ENCODE results near the gene CHP2. TPM values are rescaled to one million over a fixed set of nuclear protein-coding genes. Genes with fewer than 3 reads are reported as not detected.
"Not testable (repeated sequence)": the region's sequence is repeated elsewhere in the genome, so short reads cannot be mapped to it uniquely, and the experiment has no call there.

The CHP2 gene
- polyA plus RNA-seq, 12 donors: 0.09 to 16.3 (median 0.31) TPM; not detected in 3

DNA sequence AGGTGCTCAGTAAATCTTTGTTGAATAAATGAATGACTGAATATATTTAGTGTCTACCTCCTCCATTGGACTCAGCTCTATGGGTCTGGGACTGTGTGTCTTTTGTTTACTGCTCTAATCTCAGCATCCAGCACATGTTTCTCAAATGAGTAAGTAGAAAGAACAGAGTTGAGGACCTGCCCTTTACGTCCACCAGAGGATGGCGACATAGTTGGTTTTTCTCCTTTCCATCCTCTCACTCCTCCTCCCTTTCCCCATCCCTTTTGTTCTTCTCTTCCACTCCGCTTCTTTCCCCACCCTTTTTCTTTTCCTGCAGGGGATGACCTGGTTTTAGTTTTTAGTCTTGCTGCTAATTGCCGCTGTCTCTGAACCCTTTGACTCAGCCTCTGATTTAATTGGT, 12.1 kb upstream of the CHP2 start:
- no peak for DNase-seq

DNA sequence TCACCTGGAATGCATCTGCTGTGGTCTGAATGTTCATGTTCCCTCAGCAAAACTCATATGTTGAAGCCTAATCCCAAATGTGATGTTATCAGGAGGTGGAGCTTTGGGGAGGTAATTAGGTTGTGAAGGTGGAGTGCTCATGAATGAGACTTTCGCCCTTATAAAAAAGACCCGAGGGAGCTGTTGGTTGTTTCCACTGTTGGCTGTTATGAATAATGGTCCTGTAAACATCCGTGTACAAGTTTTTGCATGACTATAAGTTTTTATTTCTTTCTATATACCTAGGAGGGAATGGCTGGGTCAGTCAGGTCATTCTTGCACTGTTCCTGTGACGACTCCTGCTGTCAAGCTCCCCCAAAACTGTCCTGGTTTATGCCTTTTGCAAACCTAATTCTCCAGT, 9.6 kb upstream of the CHP2 start:
- DNase-seq: no peak

DNA sequence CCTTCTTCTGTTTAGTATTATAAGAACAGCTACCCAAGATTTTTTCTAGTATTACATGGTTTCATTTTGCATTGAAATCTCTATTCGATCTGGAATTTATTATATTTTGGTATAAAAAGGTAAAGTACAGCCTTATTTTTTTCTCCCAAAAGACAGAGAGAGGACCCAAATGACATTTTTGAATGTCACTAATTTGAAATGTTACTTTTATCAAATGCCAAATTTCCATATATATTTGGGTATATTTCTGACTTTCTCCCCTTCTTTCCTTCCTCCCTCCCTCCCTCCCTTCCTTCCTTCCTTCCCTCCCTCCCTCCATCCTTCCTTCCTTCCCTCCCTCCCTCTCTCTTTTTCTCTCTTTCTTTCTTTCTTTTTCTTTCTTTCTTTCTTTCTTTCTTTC, 6.2 kb upstream of the CHP2 start:
- DNase-seq: no peak

DNA sequence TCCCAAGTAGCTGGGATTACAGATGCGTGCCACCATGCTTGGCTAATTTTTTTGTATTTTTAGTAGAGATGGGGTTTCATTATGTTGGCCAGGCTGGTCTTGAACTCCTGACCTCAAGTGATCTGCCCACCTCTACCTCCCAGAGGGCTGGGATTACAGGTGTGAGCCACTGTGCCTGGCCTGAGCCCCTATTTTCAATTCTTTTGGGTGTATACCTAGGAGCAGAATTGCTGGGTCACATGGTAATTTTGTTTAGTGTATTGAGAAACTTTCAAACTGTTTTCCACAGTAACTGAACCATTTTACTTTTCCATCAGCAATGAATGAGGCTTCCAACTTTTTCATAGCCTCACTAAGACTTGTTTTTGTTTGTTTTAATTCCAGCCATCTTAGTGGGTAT, 3.8 kb upstream of the CHP2 start:
- DNase-seq: not testable (repeated sequence)

DNA sequence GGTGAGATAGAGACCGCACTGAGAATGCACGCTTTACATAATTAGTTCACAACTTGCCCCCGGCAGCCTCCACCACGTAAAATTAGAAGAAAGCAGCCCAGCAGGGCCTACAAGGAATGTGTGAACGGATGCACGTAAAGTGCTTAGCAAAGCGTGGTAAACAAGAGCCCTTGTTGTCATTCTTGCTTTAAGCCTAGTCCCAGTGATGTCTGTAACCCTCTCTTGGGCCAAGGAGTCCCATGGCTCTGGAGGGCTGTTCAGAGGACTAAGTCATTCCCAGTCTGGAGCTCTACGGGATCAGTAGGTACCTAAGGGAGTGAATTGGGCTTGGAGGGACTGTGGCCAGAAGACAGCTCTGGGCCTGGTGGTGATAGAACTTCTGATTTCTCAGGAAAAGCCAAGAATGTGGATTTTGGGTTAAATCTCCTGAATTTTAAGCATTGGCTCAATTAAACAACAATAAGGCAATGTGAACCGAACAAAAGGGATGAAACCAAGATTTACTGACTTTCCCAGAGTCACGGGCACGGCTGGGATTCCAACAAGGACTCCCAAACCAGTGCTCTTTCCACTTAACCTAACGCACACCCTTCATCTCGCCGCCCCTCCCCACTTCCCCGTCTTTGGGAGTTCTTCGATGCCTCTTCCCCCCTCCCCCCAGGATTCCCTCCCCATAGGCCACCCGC, 775 bp upstream of the CHP2 start:
- DNase-seq: no peak

DNA sequence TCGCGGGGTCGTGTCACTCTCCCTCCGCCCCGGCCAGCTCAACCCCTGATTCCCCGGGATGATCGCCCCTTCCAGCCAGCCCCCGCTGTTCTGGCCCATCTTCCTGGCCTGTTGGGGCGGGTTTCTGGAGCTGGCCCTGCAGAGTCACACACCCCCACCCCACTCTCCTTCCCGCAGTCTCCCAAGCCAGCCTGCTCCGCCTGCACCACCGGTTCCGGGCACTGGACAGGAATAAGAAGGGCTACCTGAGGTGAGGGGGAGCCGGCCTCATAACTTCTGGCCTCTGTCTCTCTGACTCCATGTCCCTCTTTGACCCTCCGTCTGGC, 621 bp downstream of the CHP2 start:
- DNase-seq: no peak

DNA sequence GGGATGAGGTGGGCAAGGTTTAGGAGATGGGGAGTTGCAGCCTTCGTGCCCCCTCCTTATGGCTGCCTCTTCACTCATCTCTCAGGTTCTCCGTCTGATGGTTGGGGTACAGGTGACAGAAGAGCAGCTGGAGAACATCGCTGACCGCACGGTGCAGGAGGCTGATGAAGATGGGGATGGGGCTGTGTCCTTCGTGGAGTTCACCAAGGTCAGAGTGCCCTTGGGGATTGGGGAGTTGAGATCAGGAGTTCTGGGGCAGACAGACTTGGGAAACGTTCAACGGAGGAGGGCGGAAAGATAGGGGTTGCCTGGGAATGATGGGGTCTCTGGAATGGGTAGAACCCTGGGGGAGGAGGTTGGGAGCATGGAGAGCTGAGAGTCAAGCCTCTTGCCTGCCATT, 2.3 kb downstream of the CHP2 start:
- DNase-seq: no peak

DNA sequence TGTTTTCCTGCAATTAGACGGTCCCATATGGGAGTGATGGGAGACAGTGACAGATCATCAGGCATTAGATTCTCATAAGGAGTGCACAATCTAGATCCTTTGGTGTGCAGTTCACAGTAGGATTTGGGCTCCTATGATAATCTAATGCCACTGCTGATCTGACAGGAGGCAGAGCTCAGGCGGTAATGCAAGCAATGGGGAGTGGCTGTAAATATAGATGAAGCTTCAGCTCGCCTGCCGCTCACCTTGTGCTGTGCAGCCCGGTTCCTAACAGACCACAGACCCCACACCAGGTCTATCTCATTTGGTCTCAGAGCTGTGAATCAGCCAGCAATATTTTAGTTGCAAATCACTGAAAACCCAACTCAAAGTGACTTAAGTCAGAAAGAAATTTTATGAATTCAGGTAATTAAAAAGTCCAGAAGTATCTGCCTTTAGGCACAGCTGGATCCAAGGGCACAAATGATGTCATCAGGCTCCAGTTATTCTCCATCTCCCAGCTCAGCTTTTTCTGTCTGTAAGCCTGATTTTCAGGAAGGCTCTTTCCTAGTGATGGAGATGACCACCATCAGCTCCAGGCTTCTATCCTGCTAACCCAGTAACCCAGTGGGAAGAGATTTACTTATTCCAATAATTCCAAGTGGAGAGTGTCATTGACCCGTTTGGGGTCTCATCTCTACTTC, 3.3 kb downstream of the CHP2 start:
- no peak for DNase-seq

DNA sequence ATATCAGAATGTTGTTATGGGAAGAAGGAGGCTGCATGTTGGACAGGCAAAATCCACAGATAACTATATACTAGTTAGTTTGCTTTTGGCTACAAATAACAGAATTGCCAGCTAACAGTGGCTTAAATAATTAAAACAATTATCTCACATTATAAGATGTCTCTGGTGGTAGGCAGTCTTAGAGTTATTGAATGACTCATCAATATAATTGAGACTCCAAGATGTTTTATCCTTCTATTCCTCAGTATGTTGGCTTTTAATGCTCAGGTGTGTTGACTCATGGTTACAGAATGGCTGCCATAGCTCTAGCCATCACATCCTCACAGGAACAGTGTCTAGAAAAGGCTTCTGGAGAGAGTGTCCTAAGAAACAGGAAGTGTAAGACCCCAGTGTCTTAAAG, 11.1 kb downstream of the CHP2 start:
- no peak for DNase-seq

DNA sequence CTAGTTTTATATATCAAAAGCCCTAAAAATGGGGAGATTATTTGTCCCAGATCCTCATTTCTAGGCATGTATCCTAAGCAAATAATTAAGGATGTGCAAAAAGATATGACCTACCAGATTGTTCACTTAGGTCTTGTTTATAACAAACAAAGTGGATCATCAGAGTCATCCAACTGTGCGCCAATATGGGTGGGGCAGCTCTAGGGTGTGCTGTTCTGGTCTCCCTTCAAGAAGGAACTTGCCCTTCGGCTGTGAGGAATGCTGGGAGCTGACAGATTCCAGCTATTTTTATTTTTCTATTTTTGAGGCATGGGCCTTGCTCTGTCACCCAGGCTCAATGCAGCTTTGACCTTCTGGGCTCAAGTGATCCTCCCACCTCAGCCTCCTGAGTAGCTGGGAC, 13.8 kb downstream of the CHP2 start:
- DNase-seq: no peak

DNA sequence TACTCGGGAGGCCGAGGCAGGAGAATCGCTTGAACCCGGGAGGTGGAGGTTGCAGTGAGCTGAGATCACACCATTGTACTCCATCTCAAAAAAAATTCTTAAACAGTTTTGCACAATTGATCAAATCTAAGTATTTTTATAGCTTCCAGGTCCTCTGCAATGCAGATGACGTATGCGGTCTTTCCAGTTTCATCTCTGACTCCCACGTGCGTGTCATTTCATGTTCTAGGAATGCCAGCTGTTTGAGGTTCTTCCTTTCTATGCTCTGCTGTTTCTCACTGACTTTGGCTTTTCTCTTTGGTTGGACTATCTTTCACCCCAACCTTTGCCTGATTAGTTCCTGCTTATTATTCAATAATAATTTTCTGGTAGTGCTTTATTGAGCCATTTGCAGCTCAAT, 16.2 kb downstream of the CHP2 start:
- no peak for DNase-seq

DNA sequence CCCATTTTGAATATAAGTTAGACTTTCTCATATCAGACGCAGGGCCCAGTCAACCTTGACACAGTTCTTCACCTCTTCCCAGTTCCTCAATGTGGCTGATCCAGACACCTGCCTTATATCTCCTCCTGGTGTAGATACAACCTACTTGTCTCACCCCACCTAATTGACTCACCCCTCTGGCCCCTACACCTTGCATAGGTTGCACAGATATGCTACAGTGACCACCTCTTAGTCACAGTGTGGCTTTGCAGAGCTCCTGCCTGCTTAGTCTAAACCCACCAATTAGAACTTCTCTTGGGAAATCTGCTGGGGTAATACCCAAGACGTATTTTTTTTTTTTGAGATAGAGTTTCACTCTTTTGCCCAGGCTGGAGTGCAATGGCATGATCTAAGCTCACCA, 16.8 kb downstream of the CHP2 start:
- no peak for DNase-seq

DNA sequence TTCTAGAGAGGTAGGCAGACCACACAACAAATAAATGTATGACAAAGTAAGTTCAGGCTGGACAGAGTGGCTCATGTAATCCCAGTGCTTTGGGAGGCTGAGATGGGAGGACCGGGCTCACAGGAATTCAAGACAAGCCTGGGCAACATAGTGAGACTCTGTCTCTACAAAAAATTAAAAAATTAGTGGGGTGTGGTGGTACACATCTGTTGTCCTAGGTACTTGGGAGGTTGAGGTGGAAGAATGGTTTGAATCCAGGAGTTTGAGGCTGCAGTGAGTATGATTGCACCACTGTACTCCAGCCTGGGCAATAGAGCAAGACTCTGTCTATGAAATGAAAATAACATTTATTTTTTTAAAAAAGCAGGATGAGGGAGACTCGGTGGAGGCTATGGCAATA, 18.5 kb downstream of the CHP2 start:
- no peak for DNase-seq

DNA sequence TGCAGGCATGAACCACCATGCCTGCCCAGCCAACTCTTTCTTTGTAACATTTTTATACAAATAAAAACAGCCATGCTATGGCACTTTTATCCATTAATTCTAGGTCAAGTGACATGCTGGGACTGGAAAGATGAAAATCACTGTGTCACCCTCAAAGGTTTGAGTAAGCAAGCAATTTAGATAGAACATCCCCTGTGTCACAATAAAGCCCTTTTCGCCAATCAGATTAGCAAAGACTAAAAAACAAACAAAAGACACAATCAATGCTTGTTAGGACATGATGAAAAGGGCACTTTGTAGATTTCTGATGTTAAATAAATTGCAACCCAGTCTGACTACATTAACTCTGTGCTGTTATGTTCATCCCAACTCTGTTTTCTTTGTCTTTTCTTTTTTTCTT, 26.4 kb downstream of the CHP2 start:
- no peak for DNase-seq

DNA sequence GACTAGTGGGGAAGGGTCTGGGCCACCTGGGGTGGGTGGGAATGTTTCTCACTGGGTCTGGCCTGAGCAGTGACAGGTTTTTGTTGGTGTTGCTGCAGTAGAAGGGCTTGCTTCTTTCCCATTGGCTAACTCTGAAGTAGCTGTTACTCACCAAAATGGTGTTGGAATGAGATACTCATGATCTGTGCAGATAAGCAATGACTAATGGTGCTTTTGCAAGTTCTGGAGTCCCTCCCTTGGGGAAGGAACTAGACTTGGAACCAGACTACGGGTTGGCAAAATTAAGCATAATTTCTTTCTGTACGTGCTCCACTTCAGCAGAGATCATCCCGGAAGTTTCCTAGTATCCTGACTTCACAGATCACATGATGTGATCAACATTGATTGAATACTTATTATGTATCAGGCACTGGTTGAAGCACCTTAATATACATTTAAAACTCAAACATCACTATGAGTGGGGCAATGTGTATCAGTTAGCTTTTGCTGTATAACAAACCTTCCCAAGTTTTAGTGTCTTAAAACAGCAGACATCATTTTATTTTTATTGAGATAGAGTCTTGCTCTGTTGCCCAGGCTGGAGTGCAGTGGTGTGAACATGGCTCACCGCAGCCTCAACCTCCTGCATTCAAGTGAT, 30.1 kb downstream of the CHP2 start:
- DNase-seq: no peak

DNA sequence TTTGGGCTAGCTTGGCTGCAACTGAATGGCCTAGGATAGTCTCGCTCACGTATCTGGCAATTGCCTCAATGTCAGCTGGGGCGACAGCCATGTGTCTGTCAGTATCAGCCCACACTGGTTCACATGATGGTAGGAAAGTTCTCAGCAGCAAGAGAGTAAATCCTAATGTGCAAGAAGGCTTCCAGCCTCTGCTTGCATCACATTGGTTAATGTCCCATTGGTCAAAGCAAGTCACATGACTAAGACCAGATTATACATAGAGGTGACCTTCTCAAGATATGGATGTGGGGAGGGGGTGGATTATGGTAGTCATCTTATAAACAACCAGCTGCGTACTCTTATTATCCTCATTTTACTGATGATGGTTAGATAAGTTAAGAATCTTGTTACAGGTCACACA, 31.0 kb downstream of the CHP2 start:
- DNase-seq: no peak

DNA sequence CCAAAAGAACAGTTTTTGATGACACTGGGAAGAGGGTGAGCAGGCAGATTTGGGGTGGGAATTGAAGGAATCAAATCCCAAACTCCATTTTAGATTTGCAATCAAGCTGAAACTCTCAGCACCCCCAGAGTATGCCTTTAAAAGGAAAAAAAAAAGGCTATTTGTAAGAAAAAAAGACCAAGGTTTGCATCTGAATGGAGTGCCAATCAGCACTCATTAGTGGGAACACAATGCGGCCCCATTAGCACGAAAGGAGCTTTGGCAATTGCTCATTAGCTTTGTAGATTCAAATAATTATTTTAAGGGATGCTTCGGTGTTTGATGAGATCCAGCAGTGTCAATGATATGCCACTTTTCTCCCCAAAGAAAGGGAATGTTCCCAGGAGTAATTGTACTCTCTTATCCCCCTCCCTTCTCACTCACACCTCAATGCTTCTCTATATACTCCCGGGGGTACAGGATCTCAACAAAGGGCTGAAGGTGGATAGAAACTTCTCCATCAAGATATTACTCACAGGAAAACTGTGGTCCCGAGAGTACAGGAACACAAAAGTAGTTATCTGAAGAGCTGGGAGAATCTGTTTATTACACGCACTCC, 32.2 kb downstream of the CHP2 start:
- no peak for DNase-seq

DNA sequence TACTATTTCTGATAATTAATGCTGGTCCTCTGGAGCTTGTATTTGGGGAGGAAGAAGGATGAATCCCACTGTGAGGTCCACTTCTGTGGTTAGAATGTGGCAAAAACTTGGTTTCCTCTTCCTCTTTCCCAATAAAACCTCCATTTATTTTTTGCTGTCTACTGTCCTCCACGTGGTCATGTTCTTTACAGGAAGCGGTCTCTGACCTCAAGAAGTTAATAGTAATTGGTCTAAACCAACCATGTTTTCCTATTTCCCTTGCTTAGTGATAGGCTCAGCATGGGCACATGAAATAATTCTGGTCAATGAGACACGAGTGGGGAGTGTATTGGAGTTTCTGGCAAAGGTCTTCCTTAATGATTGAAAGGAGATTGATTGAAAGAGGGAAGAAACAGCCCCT, 33.9 kb downstream of the CHP2 start:
- DNase-seq: no peak

DNA sequence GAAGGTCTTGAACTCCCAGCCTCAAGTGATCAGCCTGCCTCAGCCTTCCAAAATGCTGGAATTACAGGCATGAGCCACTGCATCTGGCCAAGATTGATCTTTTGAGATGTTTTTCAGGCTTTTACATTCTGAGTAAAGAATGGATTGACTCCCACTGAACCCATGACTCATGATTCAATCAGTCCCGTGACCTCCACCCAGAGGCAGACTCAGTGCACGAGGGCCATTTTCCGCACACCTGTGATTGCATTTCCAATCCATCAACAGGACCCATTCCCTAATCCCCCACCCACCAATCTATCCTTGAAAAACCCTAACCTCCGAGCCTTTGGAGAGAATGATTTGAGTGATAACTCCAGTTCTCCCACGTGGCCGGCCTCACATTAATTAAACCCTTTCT, 40.6 kb downstream of the CHP2 start:
- DNase-seq: no peak

DNA sequence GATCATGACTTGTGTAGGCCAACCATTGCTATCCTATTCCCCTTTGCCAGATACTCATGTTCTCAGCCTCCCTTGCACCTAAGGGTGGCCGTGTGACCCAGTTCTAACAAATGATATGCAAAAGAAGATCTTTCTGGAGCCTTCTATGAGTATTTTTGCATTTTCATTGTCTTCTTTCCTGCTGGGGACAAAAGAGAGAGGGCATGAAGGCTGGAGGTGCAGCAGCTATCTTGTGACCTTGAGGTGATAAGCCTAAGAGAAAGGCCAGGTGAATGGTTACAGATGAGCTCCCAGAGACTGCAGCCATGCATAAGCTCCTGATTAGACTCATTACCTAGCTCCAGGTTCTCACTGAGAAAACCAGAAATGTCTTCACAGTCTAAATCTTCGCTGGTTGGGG, 42.1 kb downstream of the CHP2 start:
- DNase-seq: no peak

DNA sequence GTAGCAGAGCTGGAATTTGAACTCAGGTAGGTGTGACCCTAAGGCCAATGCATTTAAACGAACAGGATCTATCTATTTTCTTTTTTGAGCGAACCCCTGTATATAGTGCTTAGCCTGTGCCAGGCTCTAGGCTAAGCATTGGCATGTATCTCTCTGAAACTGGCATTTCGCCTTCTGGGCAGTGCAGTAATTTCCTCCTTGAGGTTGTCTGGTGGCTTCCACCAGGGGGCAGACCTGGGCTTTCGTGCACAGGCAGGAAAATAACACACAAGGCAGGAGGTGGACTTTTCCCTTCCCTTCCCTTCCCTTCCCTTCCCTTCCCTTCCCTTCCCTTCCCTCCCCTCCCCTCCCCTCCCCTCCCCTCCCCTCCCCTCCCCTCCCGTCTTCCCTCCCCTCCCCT, 46.6 kb downstream of the CHP2 start:
- peak; percentile 26 for DNase-seq

DNA sequence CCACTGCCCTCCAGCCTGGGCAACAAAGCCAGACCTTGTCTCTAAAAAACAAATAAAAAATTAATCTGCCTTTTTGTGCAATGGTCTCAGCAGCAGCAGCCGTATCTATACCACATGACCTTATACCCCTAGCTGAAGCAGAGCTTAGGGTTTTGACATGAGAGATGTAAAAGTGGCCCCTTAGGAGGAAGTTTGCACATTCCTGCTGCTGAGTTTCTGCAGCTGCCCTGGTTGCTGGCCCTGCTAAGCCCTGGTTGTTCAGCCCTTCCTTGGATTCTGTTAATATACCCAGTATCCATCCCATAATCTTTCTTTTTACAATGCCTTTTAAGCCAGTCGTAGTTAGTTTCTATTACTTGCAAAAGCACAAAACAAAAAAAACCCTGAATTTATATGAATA, 48.0 kb downstream of the CHP2 start:
- no peak for DNase-seq

DNA sequence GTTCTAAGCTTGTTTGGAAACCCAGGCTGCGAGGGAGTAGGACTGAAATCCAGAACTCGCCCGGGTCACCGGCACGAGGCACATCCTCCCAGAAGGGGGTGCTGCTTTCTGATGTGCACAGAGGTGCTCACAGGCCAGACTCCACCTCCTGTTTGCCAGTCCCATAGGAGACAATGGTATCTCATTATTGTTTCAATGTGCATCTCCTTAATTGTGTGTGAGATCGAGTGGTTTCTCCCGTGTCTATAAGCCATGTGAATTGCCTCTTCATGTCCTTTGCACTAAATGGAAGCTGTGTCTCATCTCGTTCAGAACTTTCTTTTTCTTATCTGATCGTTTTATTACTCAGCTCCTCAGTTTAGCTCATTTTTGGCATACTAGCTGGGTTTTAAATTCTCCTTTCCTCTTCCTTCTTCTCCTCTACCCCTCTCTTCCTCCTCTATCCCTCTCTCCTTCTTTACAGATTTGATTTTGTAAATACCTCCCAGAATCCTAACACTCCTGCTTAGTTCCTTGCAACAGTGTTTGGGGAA, 48.8 kb downstream of the CHP2 start:
- no peak for DNase-seq

Data from muscle of arm (tissue), 12 donors.